ENCODE results near the gene C8G.

Gene C8G

GRCh38 chr9:136955202-136955942, 10.3 kb downstream of the C8G start:
- no peak for DNase-seq

GRCh38 chr9:136955943-136956335, 10.9 kb downstream of the C8G start:
- DNase-seq, result no peak

GRCh38 chr9:136956604-136957003, 11.6 kb downstream of the C8G start:
- no peak for DNase-seq

GRCh38 chr9:136957461-136957860, 12.4 kb downstream of the C8G start:
- no peak for DNase-seq

GRCh38 chr9:136957901-136958300, 12.9 kb downstream of the C8G start:
- DNase-seq, result no peak

GRCh38 chr9:136958473-136958872, 13.4 kb downstream of the C8G start:
- no peak for DNase-seq

GRCh38 chr9:136958898-136959850, 14.1 kb downstream of the C8G start:
- no peak for DNase-seq

GRCh38 chr9:136960212-136960937, 15.3 kb downstream of the C8G start:
- no peak for DNase-seq

- no peak for DNase-seq
Observed at GRCh38 chr9:136960938-136961275, 15.9 kb downstream of the C8G start.

GRCh38 chr9:136961279-136962065, 16.4 kb downstream of the C8G start:
- DNase-seq, result no peak

GRCh38 chr9:136962163-136962562, 17.1 kb downstream of the C8G start:
- DNase-seq, result no peak

- no peak for DNase-seq
Observed at GRCh38 chr9:136962701-136963248, 17.7 kb downstream of the C8G start.

- DNase-seq, result no peak
Observed at GRCh38 chr9:136963341-136963740, 18.3 kb downstream of the C8G start.

- DNase-seq, result no peak
Observed at GRCh38 chr9:136963751-136964150, 18.7 kb downstream of the C8G start.

- DNase-seq, result no peak
Observed at GRCh38 chr9:136964171-136964689, 19.2 kb downstream of the C8G start.

- DNase-seq, result no peak
Observed at GRCh38 chr9:136964833-136965422, 19.9 kb downstream of the C8G start.

GRCh38 chr9:136965771-136966484, 20.9 kb downstream of the C8G start:
- no peak for DNase-seq

GRCh38 chr9:136968333-136969127, 23.5 kb downstream of the C8G start:
- DNase-seq, result no peak

- no peak for DNase-seq
Observed at GRCh38 chr9:136969150-136969549, 24.1 kb downstream of the C8G start.

- no peak for DNase-seq
Observed at GRCh38 chr9:136969774-136970173, 24.7 kb downstream of the C8G start.
